Ovary (tissue), 3 donors: ENCODE measurements around the gene SERINC3.

Source experiments
- EP300 ChIP-seq: sonication (generic); formaldehyde crosslinking; IDR thresholded peaks from one replicate; pipeline ENCODE4 v1.6.1; 2017; ENCODE audit warnings: antibody characterized with exemption
- POLR2A ChIP-seq: fragments of 450-650 bp; IDR thresholded peaks from one replicate; pipeline ENCODE4 v1.6.1; 2017; ENCODE audit warnings: antibody characterized with exemption, mild to moderate bottlenecking, moderate library complexity
- TF ChIP-seq, protein P1 (sequence below), 3 donors: fragments of 450-650 bp in 2 of 3; fragments of 200-600 bp in 1 of 3; IDR thresholded peaks; one replicate each; pipeline versions ENCODE4 v1.5.1 to v1.8.0; 2016 to 2022; ENCODE audit warnings: antibody characterized with exemption in 3 of 3, mild to moderate bottlenecking in 1 of 3
- donor health status: DM: no; HTN: no; CAD: no.

DNA sequence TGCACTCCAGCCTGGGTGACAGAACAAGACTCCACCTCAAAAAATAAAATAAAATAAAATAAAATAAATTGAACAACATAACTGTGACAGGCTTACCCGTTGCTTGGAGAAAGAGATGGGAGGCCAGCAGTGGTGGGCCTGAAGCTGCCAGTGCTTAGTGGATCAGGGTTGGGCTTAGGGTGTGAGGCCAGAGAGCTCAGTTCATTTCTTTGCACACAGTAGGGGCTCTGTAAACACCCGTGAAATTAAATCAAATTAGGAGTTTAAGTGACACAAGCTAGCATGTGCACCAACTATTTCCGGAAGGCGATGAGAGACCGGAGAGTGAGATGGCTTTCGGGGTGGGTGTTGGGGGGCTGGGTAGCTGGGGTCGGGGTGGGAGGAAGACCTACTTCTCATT is 72.0 kb downstream of the SERINC3 start:
- TF ChIP-seq, protein P1, sequence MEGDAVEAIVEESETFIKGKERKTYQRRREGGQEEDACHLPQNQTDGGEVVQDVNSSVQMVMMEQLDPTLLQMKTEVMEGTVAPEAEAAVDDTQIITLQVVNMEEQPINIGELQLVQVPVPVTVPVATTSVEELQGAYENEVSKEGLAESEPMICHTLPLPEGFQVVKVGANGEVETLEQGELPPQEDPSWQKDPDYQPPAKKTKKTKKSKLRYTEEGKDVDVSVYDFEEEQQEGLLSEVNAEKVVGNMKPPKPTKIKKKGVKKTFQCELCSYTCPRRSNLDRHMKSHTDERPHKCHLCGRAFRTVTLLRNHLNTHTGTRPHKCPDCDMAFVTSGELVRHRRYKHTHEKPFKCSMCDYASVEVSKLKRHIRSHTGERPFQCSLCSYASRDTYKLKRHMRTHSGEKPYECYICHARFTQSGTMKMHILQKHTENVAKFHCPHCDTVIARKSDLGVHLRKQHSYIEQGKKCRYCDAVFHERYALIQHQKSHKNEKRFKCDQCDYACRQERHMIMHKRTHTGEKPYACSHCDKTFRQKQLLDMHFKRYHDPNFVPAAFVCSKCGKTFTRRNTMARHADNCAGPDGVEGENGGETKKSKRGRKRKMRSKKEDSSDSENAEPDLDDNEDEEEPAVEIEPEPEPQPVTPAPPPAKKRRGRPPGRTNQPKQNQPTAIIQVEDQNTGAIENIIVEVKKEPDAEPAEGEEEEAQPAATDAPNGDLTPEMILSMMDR (IDR thresholded peaks at IDR 0.05): no peak
- TF ChIP-seq POLR2A (no peak), EP300 (no peak)
